K562 (cell line): ENCODE measurements around the gene MYBPHL. TPM values are rescaled to one million over a fixed set of nuclear protein-coding genes. Genes with fewer than 3 reads are reported as not detected.

ENCODE experiments used
- ARNT ChIP-seq, 2 experiments: fragments of 450-650 bp; IDR thresholded peaks; 2 replicates each; pipeline ENCODE4 v1.6.1; 2016; ENCODE audit warnings: mild to moderate bottlenecking in 1 of 2
- EHMT2 ChIP-seq: fragments of 450-650 bp; IDR thresholded peaks from 2 replicates; pipeline ENCODE4 v1.6.1; 2018; ENCODE audit warnings: antibody characterized with exemption
- ELF1 ChIP-seq: fragments of 200-800 bp; sonication (Bioruptor generic); IDR thresholded peaks from 2 replicates; pipeline ENCODE4 v1.6.1; 2016; ENCODE audit warnings: missing genetic modification characterization, missing compliant biosample characterization
- ELF4 ChIP-seq: fragments of 450-650 bp; formaldehyde crosslinking; IDR thresholded peaks from 2 replicates; pipeline ENCODE4 v1.4.0; 2022; ENCODE audit warnings: missing genetic modification characterization
- GTF2F1 ChIP-seq: IDR thresholded peaks from 2 replicates; pipeline ENCODE4 v1.6.1; 2011; ENCODE audit warnings: low read depth, low read length, improper control_type of control experiment
- HDAC1 ChIP-seq, 2 experiments: fragments of 450-650 bp; IDR thresholded peaks; 2 replicates each; pipeline ENCODE4 v1.6.1; 2016 to 2017; ENCODE audit warnings: inconsistent platforms in 1 of 2, mild to moderate bottlenecking in 1 of 2, moderate library complexity in 1 of 2
- HNRNPUL1 ChIP-seq: fragments of 200-400 bp; formaldehyde crosslinking; IDR thresholded peaks from 2 replicates; pipeline ENCODE4 v1.6.1; 2017; ENCODE audit warnings: low read length
- KAT8 ChIP-seq: fragments of 450-650 bp; IDR thresholded peaks from 2 replicates; pipeline ENCODE4 v1.6.1; 2016; ENCODE audit warnings: low read depth, mild to moderate bottlenecking
- MECOM ChIP-seq: fragments of 250-450 bp; sonication (Bioruptor Pico); IDR thresholded peaks from 2 replicates; pipeline ENCODE4 v1.8.0; 2022; ENCODE audit warnings: inconsistent platforms
- MXI1 ChIP-seq: IDR thresholded peaks from 2 replicates; pipeline ENCODE4 v1.6.1; 2011; ENCODE audit warnings: low read depth, mild to moderate bottlenecking, improper control_type of control experiment, low read length
- NFIC ChIP-seq: fragments of 450-650 bp; IDR thresholded peaks from 2 replicates; pipeline ENCODE4 v1.6.1; 2017; ENCODE audit warnings: mild to moderate bottlenecking, inconsistent platforms
- PATZ1 ChIP-seq: fragments of 250-450 bp; sonication (Bioruptor Pico); IDR thresholded peaks from 2 replicates; pipeline ENCODE4 v1.5.0; 2020; ENCODE audit warnings: mild to moderate bottlenecking, borderline replicate concordance
- PHF8 ChIP-seq: fragments of 200-600 bp; sonication (generic); IDR thresholded peaks from 2 replicates; pipeline ENCODE4 v1.6.1; 2012; ENCODE audit warnings: mixed run types, mild to moderate bottlenecking, inconsistent platforms, low read length, moderate library complexity, borderline replicate concordance
- PPARD ChIP-seq: fragments of 250-450 bp; sonication (Bioruptor Pico); IDR thresholded peaks from 2 replicates; pipeline ENCODE4 v1.8.0; 2022; ENCODE audit warnings: inconsistent platforms, mild to moderate bottlenecking, moderate library complexity
- RAD51 ChIP-seq: fragments of 450-650 bp; IDR thresholded peaks from 2 replicates; pipeline ENCODE4 v1.7.1; 2016; ENCODE audit warnings: low read depth, mild to moderate bottlenecking, borderline replicate concordance
- RUNX1 ChIP-seq: sonication (generic); IDR thresholded peaks from 2 replicates; pipeline ENCODE4 v1.6.1; 2016; ENCODE audit warnings: antibody characterized with exemption, low read depth
- USF1 ChIP-seq: sonication (generic); formaldehyde crosslinking; IDR thresholded peaks from 2 replicates; pipeline ENCODE4 v1.9.0; 2022; ENCODE audit warnings: mild to moderate bottlenecking, missing genetic modification reagents
- ZBTB7A ChIP-seq: IDR thresholded peaks from 2 replicates; pipeline ENCODE4 v1.6.1; 2011; ENCODE audit warnings: low read depth, mild to moderate bottlenecking, low read length, moderate library complexity, borderline replicate concordance; ENCODE audit not compliant: control insufficient read depth
- ZKSCAN3 ChIP-seq: fragments of 250-450 bp; sonication (Bioruptor Pico); IDR thresholded peaks from 2 replicates; pipeline ENCODE4 v1.4.0; 2020
- ZNF23 ChIP-seq: fragments of 250-450 bp; sonication (Bioruptor Pico); IDR thresholded peaks from 2 replicates; pipeline ENCODE4 v1.4.0; 2020; ENCODE audit warnings: mild to moderate bottlenecking
- ZNF766 ChIP-seq: fragments of 200-800 bp; sonication (Bioruptor generic); conservative IDR thresholded peaks from 2 replicates; pipeline ENCODE4 v1.6.1; 2016; ENCODE audit warnings: missing genetic modification characterization, missing compliant biosample characterization
- polyA plus RNA-seq, 8 experiments: library from polyadenylated mRNA; depleted of rRNA in 4 of 8; stranded (reverse) in 5 of 8; unstranded in 3 of 8; fragments of >200 nt; fragmentation: Nextera tagmentation in 2 of 8; fragmentation: Illumina TruSeq in 1 of 8; extraction: Ambion mirVana in 2 of 8; extraction: Trizol in 1 of 8; gene quantifications; 2 replicates each; pipeline versions ENCODE4 v1.2.1 to v1.2.3, GENCODE V29; 2011 to 2014; ENCODE audit warnings: inconsistent platforms in 1 of 8, missing spikeins in 1 of 8
- total RNA-seq, 7 experiments: library from RNA; depleted of rRNA in 6 of 7; stranded (reverse); fragments of >200 nt in 6 of 7; fragmentation: Illumina TruSeq in 2 of 7; extraction: Trizol in 2 of 7; gene quantifications; 2 replicates each; pipeline versions ENCODE4 v1.2.1 to v1.2.3, GENCODE V29; 2011 to 2021; ENCODE audit warnings: low replicate concordance in 1 of 7
- TF ChIP-seq, protein P1 (sequence below), 2 experiments: fragments of 450-650 bp in 1 of 2; sonication (generic) in 1 of 2; formaldehyde crosslinking in 1 of 2; IDR thresholded peaks in 1 of 2; conservative IDR thresholded peaks in 1 of 2; 2 replicates each; pipeline versions ENCODE4 v1.6.1 to v1.8.1; 2016 to 2023; ENCODE audit warnings: mild to moderate bottlenecking in 2 of 2, moderate library complexity in 2 of 2, inconsistent platforms in 1 of 2, missing genetic modification reagents in 1 of 2
- TF ChIP-seq, protein P2 (sequence below): sonication (generic); formaldehyde crosslinking; IDR thresholded peaks from 2 replicates; pipeline ENCODE4 v1.8.0; 2022; ENCODE audit warnings: mild to moderate bottlenecking, low read depth, missing genetic modification reagents
- TF ChIP-seq, protein P3 (sequence below): fragments of 250-450 bp; sonication (Bioruptor Pico); IDR thresholded peaks from 2 replicates; pipeline ENCODE4 v1.8.0; 2022; ENCODE audit warnings: moderate library complexity, mild to moderate bottlenecking, inconsistent platforms

The MYBPHL gene
- total and polyA plus RNA-seq, 9 of the 15 experiments (the other 6 are each of a cell fraction or from before 2014, with no cell fraction given), result 0.20 to 1.9 (median 0.33) TPM

DNA sequence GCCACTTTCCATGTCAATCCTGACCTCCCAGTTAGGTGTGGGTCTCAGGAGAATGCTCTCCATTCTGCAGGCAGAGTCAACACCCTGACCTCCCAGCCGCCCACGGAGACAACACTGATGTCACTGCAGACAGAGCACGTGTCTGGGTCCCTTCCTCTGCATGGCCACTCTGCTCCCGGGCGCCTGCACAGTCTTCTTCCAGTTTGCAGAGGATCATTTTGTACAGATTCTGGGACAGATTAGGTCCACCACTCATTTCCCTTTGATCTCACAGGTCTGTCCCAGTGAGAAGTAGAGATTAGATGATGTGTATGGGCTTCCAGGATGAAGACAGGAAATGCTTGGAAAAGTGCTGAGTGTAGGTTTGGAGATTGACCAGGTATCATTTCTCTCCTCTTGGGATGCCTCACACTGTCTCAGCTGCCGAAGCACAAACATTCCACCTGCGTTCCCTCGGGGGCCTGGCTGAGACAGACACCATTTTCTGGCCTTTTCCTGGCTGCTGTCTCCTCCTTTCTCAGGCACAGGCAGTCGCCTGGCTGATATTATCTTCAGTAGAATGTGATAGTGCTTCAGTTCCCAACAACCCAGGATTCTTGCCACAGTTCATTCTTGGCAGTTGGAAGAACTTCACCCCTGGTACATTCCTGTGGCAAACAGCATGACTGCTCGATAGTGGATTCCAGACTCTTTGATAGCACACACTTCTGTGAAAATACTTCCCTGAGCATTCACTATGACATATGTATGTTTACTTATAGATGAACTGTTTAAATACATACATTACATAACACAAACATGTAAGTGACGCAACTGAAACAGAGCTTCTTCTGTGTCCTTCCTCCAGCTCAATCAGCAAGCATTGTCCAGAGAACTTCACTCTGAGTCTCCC lies 7.9 kb downstream of the MYBPHL start (continued):
- peak in 1 of 2 experiments; percentile 28; a peak in 1 of 4 replicates for TF ChIP-seq ARNT (IDR thresholded peaks at IDR 0.05)
- TF ChIP-seq PPARD (CRISPR knock-in tag), result no peak
- TF ChIP-seq, protein P1, sequence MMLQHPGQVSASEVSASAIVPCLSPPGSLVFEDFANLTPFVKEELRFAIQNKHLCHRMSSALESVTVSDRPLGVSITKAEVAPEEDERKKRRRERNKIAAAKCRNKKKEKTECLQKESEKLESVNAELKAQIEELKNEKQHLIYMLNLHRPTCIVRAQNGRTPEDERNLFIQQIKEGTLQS (IDR thresholded peaks at IDR 0.05), result peak; percentile 67
- TF ChIP-seq, protein P1 (CRISPR knock-in tag; conservative IDR thresholded peaks at IDR 0.05), result no peak
- TF ChIP-seq RUNX1, result no peak
- no peak for TF ChIP-seq ELF4 (CRISPR knock-in tag)
- peak; percentile 39; the same call in 1 of the 2 replicates for TF ChIP-seq MECOM
- TF ChIP-seq USF1, result peak; percentile 83
- TF ChIP-seq PHF8, result no peak
- TF ChIP-seq ZNF766 (CRISPR knock-in tag), result peak; percentile 38; the same call in 1 of the 2 replicates
- TF ChIP-seq HNRNPUL1, result no peak
- no peak for TF ChIP-seq EHMT2
- TF ChIP-seq KAT8, result no peak
- no peak for TF ChIP-seq ZKSCAN3 (CRISPR knock-in tag)
- TF ChIP-seq, protein P2, sequence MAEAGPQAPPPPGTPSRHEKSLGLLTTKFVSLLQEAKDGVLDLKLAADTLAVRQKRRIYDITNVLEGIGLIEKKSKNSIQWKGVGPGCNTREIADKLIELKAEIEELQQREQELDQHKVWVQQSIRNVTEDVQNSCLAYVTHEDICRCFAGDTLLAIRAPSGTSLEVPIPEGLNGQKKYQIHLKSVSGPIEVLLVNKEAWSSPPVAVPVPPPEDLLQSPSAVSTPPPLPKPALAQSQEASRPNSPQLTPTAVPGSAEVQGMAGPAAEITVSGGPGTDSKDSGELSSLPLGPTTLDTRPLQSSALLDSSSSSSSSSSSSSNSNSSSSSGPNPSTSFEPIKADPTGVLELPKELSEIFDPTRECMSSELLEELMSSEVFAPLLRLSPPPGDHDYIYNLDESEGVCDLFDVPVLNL, result no peak
- TF ChIP-seq ZNF23 (CRISPR knock-in tag), result no peak
- TF ChIP-seq ELF1 (tag), result no peak
- TF ChIP-seq HDAC1 (IDR thresholded peaks at IDR 0.05), result no peak
- no peak for TF ChIP-seq GTF2F1
- TF ChIP-seq, protein P3, sequence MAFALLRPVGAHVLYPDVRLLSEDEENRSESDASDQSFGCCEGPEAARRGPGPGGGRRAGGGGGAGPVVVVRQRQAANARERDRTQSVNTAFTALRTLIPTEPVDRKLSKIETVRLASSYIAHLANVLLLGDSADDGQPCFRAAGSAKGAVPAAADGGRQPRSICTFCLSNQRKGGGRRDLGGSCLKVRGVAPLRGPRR (CRISPR knock-in tag), result no peak
- TF ChIP-seq ZBTB7A, result no peak
- no peak for TF ChIP-seq PATZ1
- peak; percentile 63; the same call in 1 of the 2 replicates for TF ChIP-seq RAD51
- peak; percentile 25; the same call in 1 of the 2 replicates for TF ChIP-seq NFIC
- TF ChIP-seq MXI1, result no peak
